C4-2B (cell line): Measurements from ENCODE around the gene IDH3G.

Source experiments
- ZFX ChIP-seq: fragments of 450-650 bp; IDR thresholded peaks from 2 replicates; pipeline ENCODE4 v1.6.1; 2017
- TF ChIP-seq, protein P1 (sequence below): fragments of 450-650 bp; conservative IDR thresholded peaks from 2 replicates; pipeline ENCODE4 v1.5.1; 2017; ENCODE audit warnings: mild to moderate bottlenecking

- TF ChIP-seq, protein P1, sequence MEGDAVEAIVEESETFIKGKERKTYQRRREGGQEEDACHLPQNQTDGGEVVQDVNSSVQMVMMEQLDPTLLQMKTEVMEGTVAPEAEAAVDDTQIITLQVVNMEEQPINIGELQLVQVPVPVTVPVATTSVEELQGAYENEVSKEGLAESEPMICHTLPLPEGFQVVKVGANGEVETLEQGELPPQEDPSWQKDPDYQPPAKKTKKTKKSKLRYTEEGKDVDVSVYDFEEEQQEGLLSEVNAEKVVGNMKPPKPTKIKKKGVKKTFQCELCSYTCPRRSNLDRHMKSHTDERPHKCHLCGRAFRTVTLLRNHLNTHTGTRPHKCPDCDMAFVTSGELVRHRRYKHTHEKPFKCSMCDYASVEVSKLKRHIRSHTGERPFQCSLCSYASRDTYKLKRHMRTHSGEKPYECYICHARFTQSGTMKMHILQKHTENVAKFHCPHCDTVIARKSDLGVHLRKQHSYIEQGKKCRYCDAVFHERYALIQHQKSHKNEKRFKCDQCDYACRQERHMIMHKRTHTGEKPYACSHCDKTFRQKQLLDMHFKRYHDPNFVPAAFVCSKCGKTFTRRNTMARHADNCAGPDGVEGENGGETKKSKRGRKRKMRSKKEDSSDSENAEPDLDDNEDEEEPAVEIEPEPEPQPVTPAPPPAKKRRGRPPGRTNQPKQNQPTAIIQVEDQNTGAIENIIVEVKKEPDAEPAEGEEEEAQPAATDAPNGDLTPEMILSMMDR, result no peak
- no peak for TF ChIP-seq ZFX
Measured at GRCh38 chrX:153763298-153763932, 30.8 kb downstream of the IDH3G start.
